GM19468 (cell line): ENCODE results near the gene CLEC16A.
A peak's percentile ranks its signal among the peaks of the same experiment; 100 is the strongest.
"Not testable (repeated sequence)": the region's sequence is repeated elsewhere in the genome, so short reads cannot be mapped to it uniquely, and the experiment has no call there.

Source experiments
- ATAC-seq: cut with Tn5 transposase; IDR thresholded peaks from one replicate; pipeline ENCODE4 v1.9.1; 2021; ENCODE audit warnings: mild to moderate bottlenecking, moderate library complexity, moderate number of reproducible peaks; ENCODE audit not compliant: unreplicated experiment; ENCODE audit errors: extremely low read depth

Gene CLEC16A

GRCh38 chr16:10938321-10938720, 6.0 kb upstream of the CLEC16A start:
- ATAC-seq: no peak

- ATAC-seq: no peak
These were observed 5.3 kb upstream of the CLEC16A start for GRCh38 chr16:10938796-10939648.

- ATAC-seq: no peak
These were observed 4.6 kb upstream of the CLEC16A start for GRCh38 chr16:10939649-10940234.

- ATAC-seq: no peak
These were observed 3.8 kb upstream of the CLEC16A start for GRCh38 chr16:10940501-10941079.

GRCh38 chr16:10941127-10941933, 3.0 kb upstream of the CLEC16A start:
- no peak for ATAC-seq

- not testable (repeated sequence) for ATAC-seq
These were observed 2.4 kb upstream of the CLEC16A start for GRCh38 chr16:10941935-10942351.

GRCh38 chr16:10942352-10943063, 1.9 kb upstream of the CLEC16A start, which contains the start of gene DEXI:
TSS of gene DEXI (minus strand) at chr16:10942468. CDS start at chr16:10942005, 463 bp downstream.
- ATAC-seq: peak; percentile 36

GRCh38 chr16:10943064-10943353, 1.4 kb upstream of the CLEC16A start:
- ATAC-seq: no peak

- no peak for ATAC-seq
These were observed 862 bp downstream of the CLEC16A start for GRCh38 chr16:10945065-10945787.

GRCh38 chr16:10946308-10946707, 1.9 kb downstream of the CLEC16A start:
- no peak for ATAC-seq

GRCh38 chr16:10947211-10947787, 2.9 kb downstream of the CLEC16A start:
- no peak for ATAC-seq

- ATAC-seq: peak; percentile 74
These were observed 5.1 kb downstream of the CLEC16A start for GRCh38 chr16:10949424-10949970.

GRCh38 chr16:10950393-10950792, 6.0 kb downstream of the CLEC16A start:
- no peak for ATAC-seq

GRCh38 chr16:10951026-10951425, 6.7 kb downstream of the CLEC16A start:
- ATAC-seq: no peak

- ATAC-seq: no peak
These were observed 10.5 kb downstream of the CLEC16A start for GRCh38 chr16:10954903-10955302.

GRCh38 chr16:10957771-10958482, 13.6 kb downstream of the CLEC16A start:
- no peak for ATAC-seq

GRCh38 chr16:10959161-10959560, 14.8 kb downstream of the CLEC16A start:
- ATAC-seq: no peak

GRCh38 chr16:10961231-10961630, 16.9 kb downstream of the CLEC16A start:
- ATAC-seq: no peak
